ENCODE data around the gene SUPT3H. TPM values are rescaled to one million over a fixed set of nuclear protein-coding genes. Genes with fewer than 3 reads are reported as not detected.

The SUPT3H gene
- total RNA-seq, 3 donors from 2014 or later (not counting 1 experiment from before 2014, with no cell fraction given): 7.3 to 10.9 (median 9.9) TPM

DNA sequence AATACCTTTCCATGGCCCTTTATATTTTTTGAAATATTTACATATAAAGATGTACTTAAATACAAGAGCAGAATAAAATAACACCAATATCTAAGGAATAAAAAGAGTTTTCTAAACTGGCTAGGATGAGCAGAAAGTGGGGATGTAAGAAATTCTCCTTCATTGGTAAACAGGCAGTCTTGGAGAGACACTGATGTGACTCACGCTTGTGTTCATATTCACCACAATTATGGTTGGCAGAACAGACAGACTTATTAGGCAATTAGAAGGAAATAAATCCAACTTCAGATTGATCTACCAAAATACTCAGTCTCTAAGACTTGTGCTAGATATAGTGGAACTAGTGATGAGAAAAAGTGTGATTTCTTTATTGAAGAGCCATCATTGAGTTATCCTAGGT is 526.6 kb downstream of the SUPT3H start:
- H3K36me3 Mint-ChIP-seq: no peaks in the 10 kb centered on the region
- H3K27me3 Mint-ChIP-seq (ENCODE audit: low read depth in 2 of 2): no peaks in the 10 kb centered on the region
- no peak overlapping the region for H3K27ac ChIP-seq (ENCODE audit: low read length)
- 100% methylated on average over 1 of the region's 1 CpG for WGBS (ENCODE audit: insufficient coverage)
- no peak for TF ChIP-seq CTCF (IDR thresholded peaks at IDR 0.05)
- no peaks in the 10 kb centered on the region for H3K4me1 ChIP-seq (ENCODE audit: control insufficient read depth, insufficient read depth, low read length)
- DNase-seq (no peak), ATAC-seq (no peak)
- no peak overlapping the region for H3K4me3 Mint-ChIP-seq
- H3K4me3 ChIP-seq (ENCODE audit: low read length): no peak overlapping the region
- no peaks in the 10 kb centered on the region for H3K9me3 Mint-ChIP-seq
- intact Hi-C loops (cut with micrococcal nuclease): no loop called here
- no peak overlapping the region for H3K27ac Mint-ChIP-seq
- no peaks in the 10 kb centered on the region for H3K36me3 ChIP-seq (ENCODE audit: control insufficient read depth, insufficient read depth, low read length)
- no peaks in the 10 kb centered on the region for H3K9me3 ChIP-seq (ENCODE audit: control insufficient read depth, insufficient read depth, low read length)
- peaks cover 2 to 5% of the 10 kb centered on the region in 2 donors for H3K4me1 Mint-ChIP-seq
- no peaks in the 10 kb centered on the region for H3K27me3 ChIP-seq (ENCODE audit: control insufficient read depth, insufficient read depth, low read length)

- intact Hi-C loops (cut with micrococcal nuclease): no loop called here
- no peak overlapping the region for H3K4me3 Mint-ChIP-seq
- Histone ChIP-seq H3K9me3 (ENCODE audit: control insufficient read depth, insufficient read depth, low read length) (no peaks in the 10 kb centered on the region), H3K4me1 (ENCODE audit: control insufficient read depth, insufficient read depth, low read length) (no peaks in the 10 kb centered on the region), H3K27ac (ENCODE audit: low read length) (no peak overlapping the region), H3K4me3 (ENCODE audit: low read length) (no peak overlapping the region), H3K36me3 (ENCODE audit: control insufficient read depth, insufficient read depth, low read length) (no peaks in the 10 kb centered on the region), H3K27me3 (ENCODE audit: control insufficient read depth, insufficient read depth, low read length) (no peaks in the 10 kb centered on the region)
- H3K27me3 Mint-ChIP-seq (ENCODE audit: low read depth in 2 of 2): no peaks in the 10 kb centered on the region
- ATAC-seq (no peak), DNase-seq (no peak)
- H3K36me3 Mint-ChIP-seq: no peaks in the 10 kb centered on the region
- H3K9me3 Mint-ChIP-seq: no peaks in the 10 kb centered on the region
- no peak overlapping the region for H3K27ac Mint-ChIP-seq
- H3K4me1 Mint-ChIP-seq: peaks cover 5% of the 10 kb centered on the region in 2 donors
- no peak for TF ChIP-seq CTCF (IDR thresholded peaks at IDR 0.05)
These were observed 527.4 kb downstream of the SUPT3H start for GRCh38 chr6:44850312-44850711.

- Histone ChIP-seq H3K27me3 (ENCODE audit: control insufficient read depth, insufficient read depth, low read length) (no peaks in the 10 kb centered on the region), H3K36me3 (ENCODE audit: control insufficient read depth, insufficient read depth, low read length) (no peaks in the 10 kb centered on the region), H3K4me1 (ENCODE audit: control insufficient read depth, insufficient read depth, low read length) (no peaks in the 10 kb centered on the region), H3K9me3 (ENCODE audit: control insufficient read depth, insufficient read depth, low read length) (no peaks in the 10 kb centered on the region), H3K4me3 (ENCODE audit: low read length) (no peak overlapping the region), H3K27ac (ENCODE audit: low read length) (no peak overlapping the region)
- intact Hi-C loops (cut with micrococcal nuclease): no loop called here
- H3K36me3 Mint-ChIP-seq: no peaks in the 10 kb centered on the region
- ATAC-seq: no peak
- no peak for TF ChIP-seq CTCF (IDR thresholded peaks at IDR 0.05)
- no peak overlapping the region for H3K4me3 Mint-ChIP-seq
- H3K27me3 Mint-ChIP-seq (ENCODE audit: low read depth in 2 of 2): no peaks in the 10 kb centered on the region
- peaks cover 5% of the 10 kb centered on the region in 2 donors for H3K4me1 Mint-ChIP-seq
- WGBS (ENCODE audit: insufficient coverage): no CpG with 5 or more reads among the region's 1 CpG
- no peaks in the 10 kb centered on the region for H3K9me3 Mint-ChIP-seq
- DNase-seq: no peak
- no peak overlapping the region for H3K27ac Mint-ChIP-seq
These were observed 527.9 kb downstream of the SUPT3H start for GRCh38 chr6:44849806-44850205.

- 63% methylated on average over 1 of the region's 3 CpGs for WGBS (ENCODE audit: insufficient coverage)
- Mint-ChIP-seq H3K27me3 (ENCODE audit: low read depth in 2 of 2) (no peaks in the 10 kb centered on the region), H3K4me1 (peaks cover 11 to 12% of the 10 kb centered on the region in 2 donors), H3K9me3 (no peaks in the 10 kb centered on the region), H3K27ac (no peak overlapping the region), H3K4me3 (no peak overlapping the region), H3K36me3 (no peaks in the 10 kb centered on the region)
- no peak for DNase-seq
- Histone ChIP-seq H3K9me3 (ENCODE audit: control insufficient read depth, insufficient read depth, low read length) (no peaks in the 10 kb centered on the region), H3K36me3 (ENCODE audit: control insufficient read depth, insufficient read depth, low read length) (no peaks in the 10 kb centered on the region), H3K4me1 (ENCODE audit: control insufficient read depth, insufficient read depth, low read length) (no peaks in the 10 kb centered on the region), H3K4me3 (ENCODE audit: low read length) (no peak overlapping the region), H3K27ac (ENCODE audit: low read length) (no peak overlapping the region), H3K27me3 (ENCODE audit: control insufficient read depth, insufficient read depth, low read length) (no peaks in the 10 kb centered on the region)
- intact Hi-C loops (cut with micrococcal nuclease): no loop called here
- TF ChIP-seq CTCF (IDR thresholded peaks at IDR 0.05): no peak
- ATAC-seq: no peak
These were observed 534.0 kb downstream of the SUPT3H start for GRCh38 chr6:44843734-44844133.
